HG03066 (cell line): ENCODE measurements around the gene PRX.
"Not testable (repeated sequence)": the region's sequence is repeated elsewhere in the genome, so short reads cannot be mapped to it uniquely, and the experiment has no call there.

Source experiments
- ATAC-seq: cut with Tn5 transposase; IDR thresholded peaks from one replicate; pipeline ENCODE4 v1.9.1; 2021; ENCODE audit warnings: low read depth; ENCODE audit not compliant: unreplicated experiment

The PRX gene

DNA sequence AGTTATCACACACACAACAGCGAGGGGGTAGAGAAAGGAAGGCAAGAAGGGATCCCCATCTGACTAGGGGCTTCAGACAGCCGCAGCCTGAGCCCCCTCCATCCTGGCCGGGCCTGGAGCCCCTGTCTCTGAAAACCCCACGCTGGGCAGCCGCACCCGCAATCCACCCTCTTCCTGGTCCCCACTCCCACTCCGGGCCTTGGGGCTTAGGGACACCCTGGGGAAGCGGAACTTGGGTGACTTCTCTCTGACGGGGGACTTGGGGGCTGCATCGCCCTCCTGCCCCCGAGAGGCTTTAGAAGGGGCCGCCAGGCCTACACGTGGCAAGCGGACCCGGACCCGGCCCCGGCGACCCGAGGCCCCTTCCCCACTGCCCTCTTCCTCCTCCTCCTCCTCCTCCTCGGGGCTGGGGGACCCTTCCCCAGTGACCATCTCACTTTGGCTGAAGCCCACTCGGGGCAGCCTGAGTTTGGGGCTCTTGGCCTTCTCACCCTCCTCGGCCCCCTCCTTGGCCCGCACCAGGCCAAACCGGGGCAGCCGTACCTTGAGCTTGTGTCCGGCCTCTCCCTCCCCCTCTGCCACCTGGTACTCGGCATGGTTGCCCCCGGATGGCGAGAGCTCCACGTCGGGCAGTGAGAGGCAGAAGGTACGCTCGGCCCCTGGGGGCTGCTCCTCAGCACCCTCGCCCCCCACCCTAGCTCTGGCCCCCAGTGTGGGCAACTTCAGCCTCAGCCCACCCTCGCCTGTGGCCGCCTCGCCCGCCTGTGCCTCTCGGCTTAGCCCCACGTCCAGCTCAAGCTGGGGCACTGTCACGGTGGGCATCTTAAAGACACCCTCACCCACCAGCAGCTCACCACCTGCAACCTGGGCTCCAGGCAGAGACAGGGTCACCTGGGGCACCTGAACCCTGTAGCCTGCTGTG is 19.0 kb downstream of the PRX start:
- no peak for ATAC-seq

DNA sequence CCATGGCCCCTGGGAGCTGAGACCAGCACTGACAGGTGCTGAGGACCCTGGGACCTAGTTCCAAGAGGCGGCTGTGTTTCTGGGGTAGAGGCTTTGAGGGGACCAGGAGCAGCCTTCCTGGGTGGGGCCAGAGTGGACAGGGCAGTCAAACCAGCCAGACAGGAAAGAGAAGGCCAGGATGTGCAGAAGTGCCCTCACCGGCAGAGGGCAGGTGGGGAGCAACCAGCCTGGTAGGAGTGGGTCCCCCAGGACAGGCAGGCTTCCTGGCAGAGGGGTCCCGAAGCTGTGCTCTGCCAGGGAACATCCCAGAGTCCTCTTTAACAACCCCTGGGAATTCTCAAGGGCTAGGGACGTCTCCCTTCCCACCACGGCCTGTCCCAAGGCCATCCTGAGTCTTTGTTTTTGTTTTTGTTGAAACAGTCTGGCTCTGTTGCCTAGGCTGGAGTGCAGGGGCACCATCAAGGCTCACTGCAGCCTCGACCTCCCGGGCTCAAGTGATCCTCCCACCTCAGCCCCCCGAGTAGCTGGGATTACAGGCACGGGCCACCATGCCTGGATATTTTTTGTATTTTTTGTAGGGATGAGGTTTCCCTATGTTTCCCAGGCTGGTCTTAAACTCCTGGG is 20.2 kb downstream of the PRX start:
- no peak for ATAC-seq

DNA sequence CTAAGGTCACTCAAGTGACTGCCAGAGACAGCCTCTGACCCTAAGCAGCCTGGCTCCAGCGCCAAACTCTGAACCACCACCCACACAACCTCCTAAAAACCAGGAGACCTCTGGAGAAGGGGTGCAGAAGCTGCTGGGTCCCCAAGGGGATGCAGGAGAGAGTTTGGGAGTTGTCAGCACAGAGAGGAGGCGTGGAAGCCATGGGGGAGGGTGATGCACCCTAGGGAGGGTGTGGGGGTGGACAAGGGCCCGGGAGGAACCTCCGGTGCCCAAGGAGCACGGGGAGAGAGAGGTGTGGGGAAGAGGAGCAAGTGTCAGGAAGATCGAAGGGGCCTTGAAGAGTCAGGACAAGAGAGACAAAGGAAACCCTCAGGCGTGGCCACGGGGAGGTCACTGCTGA is 21.1 kb downstream of the PRX start:
- ATAC-seq, result no peak

DNA sequence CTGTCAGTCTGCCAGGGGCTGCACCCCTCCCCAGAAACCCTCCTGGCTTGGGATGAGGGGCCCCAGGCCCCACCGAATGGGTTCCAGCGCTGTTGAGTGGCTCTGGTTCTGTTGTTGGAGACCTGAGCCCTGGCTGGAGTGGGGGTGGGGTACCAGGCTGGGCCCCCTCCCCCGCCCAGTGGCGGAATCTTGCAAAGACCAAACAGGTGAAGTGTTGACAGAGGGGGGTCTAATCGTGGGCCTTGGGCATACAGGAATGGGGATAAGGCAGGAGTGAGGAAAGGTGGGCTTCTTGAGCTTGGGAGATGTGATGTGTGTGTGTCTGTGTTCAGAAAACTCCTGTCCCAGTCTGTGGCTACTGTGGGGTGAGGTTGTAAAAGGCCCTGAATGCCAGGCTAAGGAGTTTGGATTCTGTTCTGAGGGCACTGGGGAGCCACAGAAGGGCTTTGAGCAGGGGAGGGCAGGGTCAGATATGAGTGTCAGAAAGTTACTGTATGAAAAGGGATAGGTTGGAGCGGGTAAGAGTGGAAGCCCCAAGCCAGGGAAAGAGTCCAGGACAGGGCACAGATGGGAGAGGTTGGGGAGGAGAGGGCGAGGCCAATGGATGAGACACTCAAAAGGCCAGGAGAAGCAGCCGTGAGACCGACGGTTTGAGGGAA is 23.0 kb downstream of the PRX start, which contains the start of gene HIPK4:
Gene HIPK4, minus strand, starts transcription at position 98 of the 659 bp plus-strand sequence. CDS start 279 bp downstream, outside the sequence.
- no peak for ATAC-seq

GRCh38 chr19:40389404-40390083 is 23.6 kb downstream of the PRX start:
- ATAC-seq, result no peak

- no peak for ATAC-seq
Measured at GRCh38 chr19:40388481-40388880, 24.7 kb downstream of the PRX start.

DNA sequence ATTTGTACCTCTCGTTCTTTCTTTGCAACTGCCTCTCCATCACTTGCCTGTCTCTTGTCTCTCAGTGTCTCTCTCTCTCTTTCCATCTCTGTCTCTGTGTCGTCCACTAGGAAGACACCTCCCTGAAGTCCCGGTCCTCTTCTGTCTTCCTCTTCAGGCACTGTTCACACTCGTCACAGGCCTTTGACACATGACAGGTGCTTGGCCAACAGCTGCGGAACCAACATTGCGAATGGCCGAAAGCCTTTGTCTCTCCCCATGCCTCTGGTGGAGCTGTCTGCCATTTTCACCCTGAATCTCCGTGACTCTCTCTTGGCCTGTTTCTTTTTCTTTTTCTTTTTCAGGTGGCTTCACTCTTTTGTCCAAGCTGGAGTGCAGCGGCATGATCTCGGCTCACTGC is 26.0 kb downstream of the PRX start:
- no peak for ATAC-seq

- ATAC-seq, result no peak
Measured at GRCh38 chr19:40383668-40384248, 29.4 kb downstream of the PRX start.

- ATAC-seq, result no peak
Measured at GRCh38 chr19:40381321-40381720, 31.9 kb downstream of the PRX start.

- no peak for ATAC-seq
Measured at GRCh38 chr19:40380199-40381037, 32.8 kb downstream of the PRX start.

GRCh38 chr19:40379446-40380198 is 33.6 kb downstream of the PRX start:
- ATAC-seq, result no peak

- no peak for ATAC-seq
Measured at GRCh38 chr19:40378509-40378908, 34.7 kb downstream of the PRX start.

DNA sequence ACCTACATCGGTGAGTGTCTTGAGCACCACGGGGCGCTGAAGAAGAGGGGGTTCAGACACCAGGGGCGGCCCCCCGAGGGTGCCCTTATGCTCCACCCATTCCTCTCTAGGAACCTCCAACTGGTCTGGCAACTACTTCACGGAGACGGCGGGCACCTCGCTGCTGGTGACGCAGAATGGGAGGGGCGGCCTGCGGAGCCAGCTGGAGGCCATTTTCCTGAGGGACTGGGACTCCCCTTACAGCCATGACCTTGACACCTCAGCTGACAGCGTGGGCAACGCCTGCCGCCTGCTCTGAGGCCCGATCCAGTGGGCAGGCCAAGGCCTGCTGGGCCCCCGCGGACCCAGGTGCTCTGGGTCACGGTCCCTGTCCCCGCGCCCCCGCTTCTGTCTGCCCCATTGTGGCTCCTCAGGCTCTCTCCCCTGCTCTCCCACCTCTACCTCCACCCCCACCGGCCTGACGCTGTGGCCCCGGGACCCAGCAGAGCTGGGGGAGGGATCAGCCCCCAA is 35.2 kb downstream of the PRX start:
- no peak for ATAC-seq

- ATAC-seq, result no peak
Measured at GRCh38 chr19:40376286-40376862, 36.8 kb downstream of the PRX start.

DNA sequence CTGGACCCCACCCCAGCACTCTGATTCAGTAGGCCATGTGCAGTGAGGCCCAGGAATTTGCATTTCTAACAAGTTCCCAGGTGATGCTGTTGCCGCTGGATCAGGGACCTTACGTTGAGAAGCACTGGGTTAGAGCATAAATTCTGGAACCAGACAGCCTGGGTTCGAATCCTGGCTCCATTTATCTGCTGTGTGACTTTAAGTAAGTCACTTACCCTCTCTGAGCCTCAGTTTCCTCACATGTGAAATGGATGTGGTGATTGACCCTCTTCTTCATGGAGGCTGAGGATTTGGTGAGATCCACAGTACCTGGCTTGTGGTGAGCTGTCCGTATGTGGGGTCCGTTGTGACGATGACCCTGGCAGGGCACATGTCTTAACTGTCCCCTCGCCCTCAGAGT is 39.1 kb downstream of the PRX start:
- no peak for ATAC-seq

GRCh38 chr19:40371802-40372122 is 41.4 kb downstream of the PRX start:
- no peak for ATAC-seq

DNA sequence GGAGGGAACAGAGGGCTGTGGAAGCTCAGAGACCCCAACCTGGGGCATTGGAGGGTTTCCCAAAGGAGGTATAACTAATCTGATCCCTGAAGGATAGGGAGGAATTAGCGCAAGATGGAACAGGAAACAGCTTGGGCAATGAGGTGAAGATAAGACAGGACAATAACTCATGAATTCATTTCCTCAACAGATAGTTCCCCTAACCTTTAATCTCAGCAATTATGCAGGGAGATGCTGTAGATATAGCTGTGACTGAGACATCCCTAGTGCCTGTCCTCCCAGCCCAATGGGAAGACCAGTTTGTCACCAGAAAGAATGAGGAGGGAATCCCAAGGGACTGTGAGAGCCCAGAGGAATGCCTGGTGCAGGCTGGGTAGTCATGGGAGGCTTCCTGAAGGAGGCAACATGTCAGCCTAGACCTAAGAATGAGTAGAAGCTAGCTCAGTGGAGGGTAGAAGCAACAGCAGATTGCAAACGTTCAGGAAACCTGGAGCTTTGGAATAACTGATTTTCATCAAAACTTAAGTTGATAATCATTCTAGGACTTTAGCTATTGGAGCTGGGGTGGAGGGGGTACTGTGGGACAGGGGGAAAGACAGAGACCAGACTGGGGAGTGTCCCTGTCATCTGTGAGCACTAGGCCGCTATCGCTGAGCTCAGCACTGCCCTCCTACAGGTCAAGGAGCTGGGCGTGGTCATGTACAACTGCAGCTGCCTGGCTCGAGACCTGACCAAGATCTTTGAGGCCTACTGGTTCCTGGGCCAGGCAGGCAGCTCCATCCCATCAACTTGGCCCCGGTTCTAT is 42.0 kb downstream of the PRX start:
- no peak for ATAC-seq

GRCh38 chr19:40370253-40370652 is 42.9 kb downstream of the PRX start:
- not testable (repeated sequence) for ATAC-seq
